ENCODE results near the gene FBXW7. TPM values are rescaled to one million over a fixed set of nuclear protein-coding genes. Genes with fewer than 3 reads are reported as not detected.

FBXW7 gene
- total and polyA plus RNA-seq, 2 of the 8 experiments (the other 6 are each of a cell fraction or from before 2014, with no cell fraction given), result 6.0 to 26.7 TPM

DNA sequence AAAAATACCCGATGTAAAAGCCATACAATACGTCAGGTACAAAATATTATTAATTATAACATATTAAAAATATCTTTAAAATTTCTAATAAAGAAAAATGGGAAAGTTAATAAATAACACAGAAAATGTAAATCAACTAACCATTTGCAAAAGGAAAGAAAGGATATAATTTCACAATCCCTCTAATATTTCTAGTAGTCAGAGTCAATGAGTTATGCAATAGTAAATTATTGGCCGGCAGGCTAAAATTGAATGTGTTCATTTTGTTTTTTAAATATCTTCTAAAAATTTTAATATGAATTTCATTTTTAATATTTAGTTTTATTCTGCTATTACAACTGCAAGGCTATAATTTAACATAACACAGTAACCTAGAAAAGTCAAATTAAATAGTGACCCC, 155.7 kb downstream of the FBXW7 start:
- Histone ChIP-seq H4K8ac (ENCODE audit: extremely low read depth, insufficient read depth, low read length) (no peak overlapping the region), H3K18ac (ENCODE audit: extremely low read depth, low read length) (no peak overlapping the region), H2BK15ac (ENCODE audit: low read length) (no peak overlapping the region), H3K23me2 (ENCODE audit: low read depth, low read length) (no peaks in the 10 kb centered on the region), H3K9me3 (ENCODE audit: insufficient read depth in 2 of 2, low read depth in 1 of 2, low read length in 1 of 2) (no peaks in the 10 kb centered on the region), H3K79me2 (ENCODE audit: control insufficient read depth in 1 of 2, insufficient read depth in 2 of 2, low read length in 2 of 2) (peaks cover 0 to 12% of the 10 kb centered on the region in 2 experiments; a peak in 1 of 4 replicates), H3K4me1 (replicated peaks in 1 of 4; ENCODE audit: control insufficient read depth in 3 of 4, insufficient read depth in 4 of 4, low read length in 3 of 4) (no peaks in the 10 kb centered on the region; a peak in 1 of 7 replicates), H2BK20ac (ENCODE audit: low read length) (no peak overlapping the region), H3K4me3 (ENCODE audit: extremely low read depth in 1 of 4, insufficient read depth in 2 of 4, low read depth in 3 of 4, low read length in 4 of 4) (no peak overlapping the region), H3K56ac (replicated peaks; ENCODE audit: insufficient read length, low read depth, low read length) (no peak overlapping the region), H3K4ac (replicated peaks; ENCODE audit: insufficient read length, low read depth, low read length) (no peak overlapping the region), H3K14ac (ENCODE audit: insufficient read length) (no peak overlapping the region), H2BK12ac (ENCODE audit: low read depth, low read length) (no peak overlapping the region), H3K79me1 (ENCODE audit: low read depth, low read length) (no peaks in the 10 kb centered on the region), H2BK120ac (replicated peaks; ENCODE audit: low read depth, low read length) (no peak overlapping the region), H2BK5ac (ENCODE audit: low read depth, low read length) (no peak overlapping the region), H3K4me2 (ENCODE audit: insufficient read depth in 1 of 2, low read depth in 2 of 2, low read length in 2 of 2) (no peak overlapping the region), H4K20me1 (replicated peaks in 1 of 2; ENCODE audit: control insufficient read depth in 1 of 2, insufficient read depth in 2 of 2, low read length in 2 of 2) (no peaks in the 10 kb centered on the region), H2AK5ac (ENCODE audit: low read depth, low read length) (no peak overlapping the region), H3K36me3 (ENCODE audit: control insufficient read depth in 2 of 4, insufficient read depth in 4 of 4, low read length in 3 of 4) (no peaks in the 10 kb centered on the region), H3K23ac (ENCODE audit: insufficient read length) (no peak overlapping the region), H2AFZ (ENCODE audit: low read length) (no peak overlapping the region), H3K9ac (replicated peaks in 1 of 4; ENCODE audit: extremely low read depth in 1 of 4, low read depth in 3 of 4, low read length in 3 of 4) (no peak overlapping the region), H4K91ac (replicated peaks; ENCODE audit: insufficient read length, low read length) (no peak overlapping the region), H3K27me3 (replicated peaks in 1 of 4; ENCODE audit: control insufficient read depth in 3 of 4, extremely low read depth in 1 of 4, insufficient read depth in 3 of 4, low read length in 3 of 4) (no peaks in the 10 kb centered on the region), H3K27ac (ENCODE audit: low read depth, low read length) (no peak overlapping the region), H4K5ac (ENCODE audit: insufficient read length, low read depth, low read length) (no peak overlapping the region)
- ChIA-PET POLR2A (ENCODE audit: partially characterized antibody) (no interaction called here), CTCF (ENCODE audit: partially characterized antibody) (interaction anchor here (1.6 kb wide), 1 partner anchor 15 kb away, joined by 3 read pairs; no protein-coding TSS in a partner anchor)
- no peak for DNase-seq (ENCODE audit: low read depth in 1 of 2, low spot score in 2 of 2)
- no peak for FAIRE-seq
- 87% methylated on average over 3 of the region's 3 CpGs; no CpG with 5 or more reads in 1 of the 2 experiments for WGBS, 2 experiments (ENCODE audit: extremely low coverage in 1 of 2, insufficient coverage in 1 of 2, insufficient read length in 1 of 2, insufficient replicate concordance in 2 of 2, low coverage in 1 of 2, low lambda C conversion rate in 2 of 2, missing lambda C conversion rate in 1 of 2)
- TF ChIP-seq PHF8 (conservative IDR thresholded peaks at IDR 0.05; ENCODE audit: low read depth, low read length) (no peak), KDM5A (IDR thresholded peaks at IDR 0.05; ENCODE audit: low read length) (no peak)
